Activated CD4-positive, alpha-beta memory T cell treated with anti-CD3 and anti-CD28 coated beads for 36 hours (primary cell): Measurements from ENCODE around the gene TOX2. TPM values are rescaled to one million over a fixed set of nuclear protein-coding genes. Genes with fewer than 3 reads are reported as not detected.
"Not testable (repeated sequence)": the region's sequence is repeated elsewhere in the genome, so short reads cannot be mapped to it uniquely, and the experiment has no call there.

ENCODE experiments used
- CTCF ChIA-PET: fragments of 350-600 bp; sonication (Branson Sonifier 250); formaldehyde crosslinking; loops from one replicate; lab custom pipeline; 2021; ENCODE audit warnings: antibody characterized with exemption, inconsistent platforms; lab: Charles Lee
- POLR2A ChIA-PET: fragments of 350-600 bp; sonication (Branson Sonifier 250); formaldehyde crosslinking; loops from one replicate; lab custom pipeline; 2021; ENCODE audit warnings: antibody characterized with exemption; lab: Charles Lee
- DNase-seq: peaks from one replicate; pipeline ENCODE4 v3.0.0-alpha.2; 2020
- H3K27ac Mint-ChIP-seq: one replicate; pipeline ENCODE4 v1.8.0; 2021; ENCODE audit warnings: mixed read lengths
- H3K27me3 Mint-ChIP-seq: one replicate; pipeline ENCODE4 v1.8.0; 2021; ENCODE audit warnings: mixed read lengths
- H3K36me3 Mint-ChIP-seq: one replicate; pipeline ENCODE4 v1.8.0; 2021; ENCODE audit warnings: mixed read lengths
- H3K4me1 Mint-ChIP-seq: one replicate; pipeline ENCODE4 v1.8.0; 2021; ENCODE audit warnings: low read depth, mixed read lengths
- H3K4me3 Mint-ChIP-seq: one replicate; pipeline ENCODE4 v1.8.0; 2021; ENCODE audit warnings: mild to moderate bottlenecking, mixed read lengths
- H3K9me3 Mint-ChIP-seq: one replicate; pipeline ENCODE4 v1.8.0; 2021; ENCODE audit warnings: mixed read lengths
- intact Hi-C: fragments of 100-400 bp; cut with micrococcal nuclease; formaldehyde crosslinking; loops from one replicate; pipeline ENCODE4 v1.15.1; 2023
- total RNA-seq, 2 experiments: library from RNA; stranded (reverse); gene quantifications; one replicate each; pipeline ENCODE4 v1.2.3, GENCODE V29; 2021

The TOX2 gene
- total RNA-seq, 2 experiments from 2014 or later, result 2.2 to 2.5 TPM

DNA sequence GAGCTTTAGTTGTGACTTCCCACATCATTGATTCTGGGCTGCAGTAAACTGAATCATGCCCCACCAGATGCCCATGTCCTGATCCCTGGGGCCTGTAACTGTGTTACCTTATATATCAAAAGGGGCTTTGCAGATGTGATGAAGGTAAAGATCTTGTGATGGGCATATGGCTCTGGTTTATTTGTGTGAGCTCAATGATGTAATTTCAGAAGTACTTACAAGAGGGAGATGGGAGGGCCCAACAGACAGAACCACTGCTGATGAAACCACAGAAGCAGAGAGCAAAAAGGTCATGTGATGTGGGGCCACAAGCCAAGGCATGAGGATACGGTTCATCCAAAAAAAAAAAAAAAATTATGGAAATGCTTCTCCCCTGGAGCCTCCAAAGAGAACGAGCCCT lies 118.7 kb downstream of the TOX2 start:
- no peak for DNase-seq
- no peak overlapping the region for H3K4me3 Mint-ChIP-seq
- no peak overlapping the region for H3K27ac Mint-ChIP-seq
- H3K4me1 Mint-ChIP-seq, result peaks cover 31% of the 10 kb centered on the region
- peaks cover 10% of the 10 kb centered on the region for H3K27me3 Mint-ChIP-seq
- intact Hi-C loops, result no loop called here
- H3K9me3 Mint-ChIP-seq, result no peaks in the 10 kb centered on the region
- CTCF ChIA-PET, result no interaction called here
- POLR2A ChIA-PET, result no interaction called here
- H3K36me3 Mint-ChIP-seq, result no peaks in the 10 kb centered on the region

DNA sequence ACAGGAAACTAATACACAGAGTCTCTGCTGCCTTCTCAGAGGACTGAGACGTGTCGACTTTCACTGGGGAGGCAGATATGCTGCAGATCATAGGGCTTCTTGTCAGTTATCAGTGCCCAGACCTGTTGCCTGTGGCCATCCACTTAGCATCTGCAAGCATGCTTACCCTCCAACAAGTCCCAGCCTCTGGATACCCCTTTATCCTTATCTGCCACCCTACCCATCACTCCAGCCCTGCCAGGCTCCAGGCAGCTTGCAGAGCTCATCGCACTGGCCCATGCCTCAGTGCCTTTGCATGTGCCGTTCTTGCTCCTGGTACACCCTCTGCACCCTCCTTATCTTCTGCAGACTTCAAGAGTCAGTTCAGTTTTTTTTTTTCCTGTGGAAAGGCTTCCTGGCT lies 119.2 kb downstream of the TOX2 start:
- DNase-seq, result no peak
- Mint-ChIP-seq H3K36me3 (no peaks in the 10 kb centered on the region), H3K4me3 (no peak overlapping the region), H3K4me1 (peaks cover 26% of the 10 kb centered on the region), H3K27me3 (peaks cover 10% of the 10 kb centered on the region), H3K27ac (no peak overlapping the region), H3K9me3 (no peaks in the 10 kb centered on the region)
- POLR2A ChIA-PET, result no interaction called here
- intact Hi-C loops, result no loop called here
- CTCF ChIA-PET, result no interaction called here

DNA sequence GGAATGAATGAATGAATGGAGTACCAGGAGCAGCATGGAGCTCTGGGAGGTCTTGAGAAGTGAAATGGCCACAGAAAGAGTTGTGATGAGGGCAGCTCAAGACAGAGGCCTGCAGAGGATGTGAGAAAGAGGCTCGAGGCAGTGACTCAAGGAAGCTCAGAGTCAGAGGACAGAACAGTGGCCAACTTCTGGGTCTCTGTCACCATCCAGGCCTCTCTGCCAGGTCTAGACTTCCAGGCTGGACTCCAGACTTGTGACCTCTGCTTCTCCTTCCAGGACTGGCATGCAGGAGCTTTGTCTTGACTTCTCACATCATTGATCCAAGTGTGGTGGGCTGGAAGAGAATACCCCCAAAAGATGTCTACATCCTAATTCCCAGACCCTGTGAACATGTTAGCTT lies 119.8 kb downstream of the TOX2 start:
- CTCF ChIA-PET, result no interaction called here
- intact Hi-C loops, result no loop called here
- Mint-ChIP-seq H3K9me3 (no peaks in the 10 kb centered on the region), H3K27ac (no peak overlapping the region), H3K4me1 (peaks cover 20% of the 10 kb centered on the region), H3K36me3 (no peaks in the 10 kb centered on the region), H3K27me3 (peaks cover 11% of the 10 kb centered on the region), H3K4me3 (no peak overlapping the region)
- POLR2A ChIA-PET, result no interaction called here
- DNase-seq, result no peak

DNA sequence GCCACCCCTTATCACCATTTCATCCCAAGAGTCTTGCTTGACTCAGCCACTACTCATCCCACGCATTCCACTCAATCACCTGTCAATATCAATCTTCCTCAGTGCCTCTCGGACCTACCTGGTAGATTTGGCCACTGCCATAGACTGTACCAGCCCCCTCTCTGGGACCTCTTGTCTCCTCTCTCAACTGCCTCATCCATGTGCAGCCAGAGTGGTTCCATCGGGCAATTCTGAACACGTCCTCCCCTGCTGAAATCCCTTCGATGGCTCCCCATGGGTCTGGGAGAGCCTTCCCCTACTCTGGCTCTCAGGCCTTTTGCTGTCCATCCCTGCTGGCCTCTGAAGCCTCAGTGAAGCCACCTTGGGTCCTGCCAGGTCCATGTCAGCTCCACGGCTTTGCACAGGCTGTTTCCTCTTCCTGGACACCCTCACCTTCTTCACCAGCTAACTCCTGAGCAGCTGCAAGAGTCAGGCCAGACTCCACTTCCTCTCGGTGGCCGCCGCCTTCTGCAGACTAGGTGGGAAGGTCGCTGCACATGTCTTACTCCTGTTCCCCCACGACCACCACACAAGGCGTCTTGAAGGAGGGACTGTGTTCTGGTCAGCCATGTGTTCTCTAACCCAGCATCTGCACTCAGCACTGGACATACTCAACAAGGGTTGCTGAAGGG lies 120.4 kb downstream of the TOX2 start:
- Mint-ChIP-seq H3K4me1 (peaks cover 13% of the 10 kb centered on the region), H3K36me3 (no peaks in the 10 kb centered on the region), H3K27me3 (peaks cover 8% of the 10 kb centered on the region), H3K4me3 (no peak overlapping the region), H3K27ac (no peak overlapping the region), H3K9me3 (no peaks in the 10 kb centered on the region)
- ChIA-PET CTCF (no interaction called here), POLR2A (no interaction called here)
- DNase-seq, result no peak
- intact Hi-C loops, result no loop called here

DNA sequence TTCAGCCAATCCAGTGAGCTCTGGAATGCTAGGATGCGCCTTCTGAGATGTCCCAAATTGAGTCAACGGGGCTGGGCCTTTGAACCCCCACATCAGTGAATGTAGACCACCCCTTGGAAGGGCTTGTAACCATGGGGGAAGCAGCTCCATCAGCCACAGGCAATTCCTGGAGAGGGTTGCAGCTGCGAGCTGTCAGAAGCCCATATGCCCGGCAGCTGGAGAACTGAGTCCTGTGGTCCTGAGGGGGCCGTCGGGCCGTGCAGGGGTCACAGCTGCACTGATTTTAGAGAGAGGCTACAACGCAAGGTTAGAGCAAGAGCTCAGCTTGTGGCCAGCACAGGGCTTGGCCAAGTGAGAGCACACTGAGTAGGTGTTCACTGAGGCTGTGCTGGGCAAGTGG lies 121.3 kb downstream of the TOX2 start:
- H3K36me3 Mint-ChIP-seq, result no peaks in the 10 kb centered on the region
- intact Hi-C loops, result no loop called here
- no peak overlapping the region for H3K27ac Mint-ChIP-seq
- no peaks in the 10 kb centered on the region for H3K9me3 Mint-ChIP-seq
- H3K4me1 Mint-ChIP-seq, result peaks cover 12% of the 10 kb centered on the region
- ChIA-PET CTCF (no interaction called here), POLR2A (no interaction called here)
- H3K27me3 Mint-ChIP-seq, result peaks cover 7% of the 10 kb centered on the region
- no peak overlapping the region for H3K4me3 Mint-ChIP-seq
- no peak for DNase-seq

DNA sequence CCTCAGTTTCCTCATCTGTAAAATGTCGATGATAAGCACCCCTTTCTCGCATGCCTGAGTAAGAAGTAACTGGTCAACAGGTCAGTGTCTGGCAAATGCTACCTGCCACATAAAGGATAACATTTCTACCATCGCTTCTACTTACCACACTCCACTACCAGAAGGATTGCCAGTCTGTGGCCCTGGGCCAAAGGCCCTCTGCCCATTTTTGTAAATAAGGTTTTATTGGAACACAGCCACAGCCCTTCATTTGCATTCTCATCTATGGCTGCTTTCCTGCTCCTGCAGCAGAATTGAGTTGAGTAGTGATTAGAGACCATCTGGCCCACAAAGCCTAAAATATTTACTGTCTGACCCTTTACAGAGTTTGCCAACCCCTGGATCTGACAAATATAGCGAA lies 121.8 kb downstream of the TOX2 start:
- H3K36me3 Mint-ChIP-seq, result no peaks in the 10 kb centered on the region
- H3K27ac Mint-ChIP-seq, result no peak overlapping the region
- no peak for DNase-seq
- peaks cover 5% of the 10 kb centered on the region for H3K27me3 Mint-ChIP-seq
- H3K9me3 Mint-ChIP-seq, result no peaks in the 10 kb centered on the region
- H3K4me3 Mint-ChIP-seq, result no peak overlapping the region
- ChIA-PET POLR2A (no interaction called here), CTCF (no interaction called here)
- intact Hi-C loops, result no loop called here
- peaks cover 12% of the 10 kb centered on the region for H3K4me1 Mint-ChIP-seq

DNA sequence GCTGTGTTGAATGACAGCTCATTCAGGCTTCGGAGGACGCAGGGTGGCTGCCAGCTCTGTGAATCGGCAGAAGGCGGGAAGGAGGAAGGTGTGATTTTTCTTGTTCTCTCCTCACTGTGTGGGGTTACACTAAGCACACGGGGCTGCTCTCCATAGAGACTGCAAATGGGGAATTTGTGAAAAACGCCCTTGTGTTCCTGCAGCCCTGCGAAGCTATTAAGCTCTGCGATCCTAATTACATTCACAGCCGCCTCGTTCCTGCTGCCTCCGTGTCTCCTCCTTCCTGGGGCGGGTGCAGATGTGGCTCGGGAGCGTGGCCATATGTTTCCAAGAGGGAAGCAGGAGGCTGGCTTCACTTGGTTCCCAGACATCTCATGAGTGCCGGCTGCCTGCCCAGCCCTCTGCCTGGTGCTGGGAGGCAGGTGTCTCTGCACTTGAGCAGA lies 124.0 kb downstream of the TOX2 start:
- Mint-ChIP-seq H3K4me1 (peaks cover 3% of the 10 kb centered on the region), H3K9me3 (no peaks in the 10 kb centered on the region), H3K27ac (no peak overlapping the region), H3K27me3 (peaks cover 4% of the 10 kb centered on the region), H3K4me3 (no peak overlapping the region), H3K36me3 (no peaks in the 10 kb centered on the region)
- ChIA-PET POLR2A (no interaction called here), CTCF (no interaction called here)
- intact Hi-C loops, result no loop called here
- DNase-seq, result no peak

DNA sequence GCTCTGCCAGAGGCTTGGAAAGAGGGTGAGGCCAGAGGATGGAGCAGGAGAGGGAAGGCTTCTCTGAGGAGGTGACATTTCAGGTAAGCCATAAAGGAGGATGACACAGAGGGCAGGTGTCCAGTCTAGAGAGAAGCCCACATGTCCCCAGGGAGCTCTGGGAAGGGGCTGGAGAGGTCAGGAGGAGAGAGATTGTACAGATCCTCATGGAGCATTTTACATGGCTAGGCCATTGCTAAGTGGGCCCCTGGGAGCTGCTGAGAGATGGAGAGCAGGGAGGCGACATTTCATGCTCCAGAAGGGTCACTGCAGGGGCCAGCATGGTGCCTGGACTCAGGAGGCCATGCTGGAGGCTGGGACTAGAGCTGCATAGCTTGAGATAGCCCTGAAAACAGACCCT lies 124.5 kb downstream of the TOX2 start:
- Mint-ChIP-seq H3K9me3 (no peaks in the 10 kb centered on the region), H3K4me1 (no peaks in the 10 kb centered on the region), H3K27ac (peak overlapping the region; percentile 2), H3K4me3 (no peak overlapping the region), H3K27me3 (peaks cover 4% of the 10 kb centered on the region), H3K36me3 (no peaks in the 10 kb centered on the region)
- DNase-seq, result no peak
- intact Hi-C loops, result no loop called here
- CTCF ChIA-PET, result no interaction called here
- POLR2A ChIA-PET, result no interaction called here

DNA sequence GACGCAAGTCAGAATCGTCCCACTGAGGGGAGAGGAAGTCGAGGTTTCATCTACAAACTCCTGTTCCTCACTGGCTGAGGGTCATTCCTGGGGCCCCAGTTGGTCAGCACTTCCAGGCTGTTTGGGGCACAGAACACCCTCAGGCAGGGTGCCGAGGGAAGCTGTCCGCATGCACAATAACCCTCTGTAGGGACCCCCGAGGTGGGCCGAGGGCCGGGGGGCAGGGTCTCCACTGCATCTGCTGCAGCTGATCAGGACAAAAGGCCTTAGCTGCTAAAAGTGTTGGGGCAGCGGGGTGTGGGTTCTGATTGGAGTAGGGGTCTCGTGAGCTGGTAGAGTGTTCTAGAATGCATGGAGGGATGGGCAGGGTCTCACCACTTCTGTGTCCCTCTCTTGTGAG lies 125.1 kb downstream of the TOX2 start:
- ChIA-PET POLR2A (no interaction called here), CTCF (no interaction called here)
- no peak for DNase-seq
- no peaks in the 10 kb centered on the region for H3K36me3 Mint-ChIP-seq
- H3K4me3 Mint-ChIP-seq, result no peak overlapping the region
- intact Hi-C loops, result no loop called here
- peaks cover 4% of the 10 kb centered on the region for H3K27me3 Mint-ChIP-seq
- H3K27ac Mint-ChIP-seq, result no peak overlapping the region
- H3K9me3 Mint-ChIP-seq, result no peaks in the 10 kb centered on the region
- H3K4me1 Mint-ChIP-seq, result no peaks in the 10 kb centered on the region

DNA sequence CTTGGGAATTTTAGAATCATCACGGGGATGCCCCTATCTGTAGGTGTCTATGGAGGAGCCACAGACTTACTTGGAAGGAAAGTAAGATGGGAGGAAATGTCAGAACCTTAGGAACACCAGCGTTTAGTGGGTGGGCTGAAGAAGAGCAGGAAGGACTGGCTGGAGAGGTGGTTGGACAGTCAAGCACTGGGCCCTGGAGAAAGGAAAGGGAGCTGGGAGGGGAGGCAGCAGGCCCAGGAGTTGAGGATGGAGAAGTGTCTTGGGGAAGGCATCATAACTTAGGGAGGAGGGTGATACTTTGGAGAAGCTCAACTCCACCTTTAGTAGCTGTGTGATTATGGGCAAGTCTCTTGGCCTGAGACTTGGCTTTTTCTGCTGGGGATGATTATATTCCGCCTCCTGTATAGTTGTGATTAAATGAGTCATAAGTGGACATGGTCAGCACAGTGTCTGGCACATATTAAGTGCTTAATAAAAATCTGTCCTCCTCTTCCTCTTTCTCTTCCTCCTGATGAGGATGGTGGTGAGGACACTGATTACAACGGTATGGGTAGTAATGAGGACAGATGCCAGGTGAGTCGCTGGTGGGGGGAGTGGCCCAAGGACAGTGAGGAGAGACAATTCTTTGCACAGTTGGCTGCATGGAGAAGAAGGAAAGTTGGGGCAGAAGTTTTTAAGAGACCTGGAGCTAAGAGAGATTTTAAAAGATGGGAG lies 125.7 kb downstream of the TOX2 start:
- ChIA-PET CTCF (interaction anchor here (0.6 kb wide), 1 partner anchor 593 kb away, joined by 3 read pairs; no protein-coding TSS in a partner anchor), POLR2A (no interaction called here)
- Mint-ChIP-seq H3K27ac (no peak overlapping the region), H3K4me1 (no peaks in the 10 kb centered on the region), H3K9me3 (no peaks in the 10 kb centered on the region), H3K4me3 (no peak overlapping the region), H3K27me3 (peaks cover 4% of the 10 kb centered on the region), H3K36me3 (no peaks in the 10 kb centered on the region)
- intact Hi-C loops, result no loop called here
- no peak for DNase-seq

DNA sequence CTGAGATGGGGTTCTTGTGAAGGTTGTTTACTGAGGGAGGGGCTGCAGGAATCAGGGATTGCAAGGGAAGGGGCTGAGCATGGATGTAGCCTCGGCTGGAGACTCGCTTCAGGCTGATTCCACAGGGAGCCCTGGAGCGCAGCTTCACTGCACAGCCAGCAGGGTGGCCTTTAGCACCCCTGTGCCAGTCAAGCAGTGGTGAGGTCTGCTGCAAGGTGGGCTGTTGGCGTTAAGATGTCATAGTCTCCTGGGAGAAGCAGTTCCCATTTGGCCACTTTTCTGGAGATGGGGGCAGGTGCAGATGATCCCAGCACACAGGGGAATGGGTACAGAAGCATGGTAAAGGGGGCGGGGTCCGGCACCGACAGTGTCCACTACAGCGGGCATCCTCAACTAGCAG lies 126.3 kb downstream of the TOX2 start:
- Mint-ChIP-seq H3K4me3 (no peak overlapping the region), H3K27me3 (peaks cover 4% of the 10 kb centered on the region), H3K27ac (no peak overlapping the region), H3K4me1 (no peaks in the 10 kb centered on the region), H3K36me3 (no peaks in the 10 kb centered on the region), H3K9me3 (no peaks in the 10 kb centered on the region)
- DNase-seq, result no peak
- CTCF ChIA-PET, result no interaction called here
- intact Hi-C loops, result no loop called here
- POLR2A ChIA-PET, result no interaction called here

DNA sequence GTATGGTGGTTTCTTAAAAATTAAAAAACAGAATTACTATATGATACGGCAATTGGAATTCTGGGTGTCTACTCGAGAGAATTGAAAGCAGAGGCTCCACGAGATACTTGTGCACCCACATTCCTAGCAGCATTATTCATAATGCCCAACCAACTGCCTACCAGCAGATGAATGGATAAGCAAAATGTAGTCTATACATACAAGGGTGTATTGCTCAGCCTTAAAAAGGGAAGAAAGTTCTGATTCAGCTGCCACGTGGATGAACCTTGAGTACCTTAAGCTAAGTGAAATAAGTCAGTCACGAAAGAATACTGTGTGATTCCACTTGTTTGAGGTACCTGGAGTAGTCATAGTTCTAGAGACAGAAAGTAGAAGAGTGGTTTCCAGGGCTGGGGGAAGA lies 130.1 kb downstream of the TOX2 start:
- H3K9me3 Mint-ChIP-seq, POLR2A ChIA-PET, H3K4me1 Mint-ChIP-seq, intact Hi-C loops, H3K4me3 Mint-ChIP-seq, H3K36me3 Mint-ChIP-seq, H3K27ac Mint-ChIP-seq, CTCF ChIA-PET, DNase-seq, H3K27me3 Mint-ChIP-seq: not testable (repeated sequence)

DNA sequence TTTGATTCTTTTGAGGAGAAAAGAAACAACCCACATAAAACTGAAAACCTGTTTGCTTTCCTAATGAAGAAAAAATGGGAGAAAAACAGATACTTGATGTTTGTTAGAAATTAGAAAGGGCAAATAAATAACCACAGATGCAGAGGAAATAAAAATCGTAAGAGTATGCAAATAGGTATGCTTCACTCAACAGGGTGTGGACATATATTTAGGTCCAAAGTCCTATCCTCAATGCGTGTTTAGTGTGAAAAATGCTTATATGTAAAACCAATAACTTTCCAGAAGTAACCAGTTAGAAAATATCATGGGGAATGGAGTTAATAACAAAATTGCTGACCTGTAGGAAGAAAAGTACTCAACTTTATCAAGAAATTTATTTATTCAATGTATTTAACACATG lies 135.7 kb downstream of the TOX2 start:
- Mint-ChIP-seq H3K4me1 (no peaks in the 10 kb centered on the region), H3K9me3 (no peaks in the 10 kb centered on the region), H3K27ac (no peak overlapping the region), H3K27me3 (no peaks in the 10 kb centered on the region), H3K4me3 (no peak overlapping the region), H3K36me3 (no peaks in the 10 kb centered on the region)
- ChIA-PET POLR2A (no interaction called here), CTCF (no interaction called here)
- intact Hi-C loops, result no loop called here
- DNase-seq, result no peak
